Fibroblast of pulmonary artery (primary cell): ENCODE results near the gene HAAO.

Experiments
- DNase-seq: peaks from one replicate; pipeline ENCODE4 v3.0.0-alpha.2; 2010; ENCODE audit warnings: low read depth
- H3K4me3 ChIP-seq: replicated peaks from 2 replicates; pipeline ENCODE4 v1.5.1; 2011; ENCODE audit warnings: low read depth, mild to moderate bottlenecking, control low read depth, low read length, moderate library complexity
- TF ChIP-seq, protein P1 (sequence below): IDR thresholded peaks from 2 replicates; pipeline ENCODE4 v1.5.1; 2011; ENCODE audit warnings: mild to moderate bottlenecking, control low read depth, low read length, inconsistent platforms; ENCODE audit errors: missing control alignments

HAAO gene

GRCh38 chr2:42781181-42781580 is 11.2 kb downstream of the HAAO start:
- H3K4me3 ChIP-seq, result no peak overlapping the region
- DNase-seq, result no peak
- TF ChIP-seq, protein P1, sequence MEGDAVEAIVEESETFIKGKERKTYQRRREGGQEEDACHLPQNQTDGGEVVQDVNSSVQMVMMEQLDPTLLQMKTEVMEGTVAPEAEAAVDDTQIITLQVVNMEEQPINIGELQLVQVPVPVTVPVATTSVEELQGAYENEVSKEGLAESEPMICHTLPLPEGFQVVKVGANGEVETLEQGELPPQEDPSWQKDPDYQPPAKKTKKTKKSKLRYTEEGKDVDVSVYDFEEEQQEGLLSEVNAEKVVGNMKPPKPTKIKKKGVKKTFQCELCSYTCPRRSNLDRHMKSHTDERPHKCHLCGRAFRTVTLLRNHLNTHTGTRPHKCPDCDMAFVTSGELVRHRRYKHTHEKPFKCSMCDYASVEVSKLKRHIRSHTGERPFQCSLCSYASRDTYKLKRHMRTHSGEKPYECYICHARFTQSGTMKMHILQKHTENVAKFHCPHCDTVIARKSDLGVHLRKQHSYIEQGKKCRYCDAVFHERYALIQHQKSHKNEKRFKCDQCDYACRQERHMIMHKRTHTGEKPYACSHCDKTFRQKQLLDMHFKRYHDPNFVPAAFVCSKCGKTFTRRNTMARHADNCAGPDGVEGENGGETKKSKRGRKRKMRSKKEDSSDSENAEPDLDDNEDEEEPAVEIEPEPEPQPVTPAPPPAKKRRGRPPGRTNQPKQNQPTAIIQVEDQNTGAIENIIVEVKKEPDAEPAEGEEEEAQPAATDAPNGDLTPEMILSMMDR, result no peak

GRCh38 chr2:42777883-42778805 is 14.2 kb downstream of the HAAO start:
- TF ChIP-seq, protein P1, result no peak
- no peak for DNase-seq

GRCh38 chr2:42775810-42776209 is 16.6 kb downstream of the HAAO start:
- no peak for DNase-seq
- H3K4me3 ChIP-seq, result no peak overlapping the region
- TF ChIP-seq, protein P1, result no peak

More at GRCh38 chr2:42777883-42778805, 14.2 kb downstream of the HAAO start:
- H3K4me3 ChIP-seq, result no peak overlapping the region

- H3K4me3 ChIP-seq, result no peak overlapping the region
- no peak for DNase-seq
- TF ChIP-seq, protein P1, result no peak
These were observed 17.2 kb downstream of the HAAO start for GRCh38 chr2:42775186-42775585.

DNA sequence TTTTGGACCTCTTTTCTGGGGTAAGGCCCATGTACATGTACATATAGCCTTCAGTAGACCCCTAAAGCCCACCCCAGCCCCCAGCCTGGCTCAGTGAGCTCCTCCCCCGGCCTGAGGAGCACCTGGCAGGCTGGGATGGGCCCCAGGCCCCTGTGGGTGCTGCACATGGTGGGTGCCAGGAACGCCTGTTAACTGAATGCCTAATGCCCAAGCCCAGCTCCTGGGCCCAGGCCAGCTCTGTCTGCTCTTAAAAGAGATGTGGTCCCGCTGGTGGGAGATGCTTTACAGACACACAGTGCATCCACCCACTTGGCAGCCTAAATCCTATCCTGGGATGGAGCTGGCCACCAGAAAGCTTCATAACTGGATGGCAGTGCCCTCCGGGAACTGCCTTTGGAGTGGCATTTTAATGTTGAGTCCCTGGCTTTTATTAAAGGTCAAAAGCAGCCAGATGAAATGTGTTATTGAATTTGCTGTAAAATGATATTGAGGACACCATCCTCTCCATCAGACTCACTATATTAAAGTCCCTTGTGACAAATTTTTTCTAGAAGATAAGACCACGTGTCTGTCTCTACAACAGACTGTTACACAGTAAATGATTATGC is 20.7 kb downstream of the HAAO start:
- TF ChIP-seq, protein P1, result no peak
- no peak overlapping the region for H3K4me3 ChIP-seq
- DNase-seq, result no peak

- H3K4me3 ChIP-seq, result no peak overlapping the region
- peak; percentile 64 for DNase-seq
- TF ChIP-seq, protein P1, result peak; percentile 47
These were observed 21.9 kb downstream of the HAAO start for GRCh38 chr2:42770288-42771131.
